Measurements from ENCODE around the gene E2F4.

Gene E2F4

DNA sequence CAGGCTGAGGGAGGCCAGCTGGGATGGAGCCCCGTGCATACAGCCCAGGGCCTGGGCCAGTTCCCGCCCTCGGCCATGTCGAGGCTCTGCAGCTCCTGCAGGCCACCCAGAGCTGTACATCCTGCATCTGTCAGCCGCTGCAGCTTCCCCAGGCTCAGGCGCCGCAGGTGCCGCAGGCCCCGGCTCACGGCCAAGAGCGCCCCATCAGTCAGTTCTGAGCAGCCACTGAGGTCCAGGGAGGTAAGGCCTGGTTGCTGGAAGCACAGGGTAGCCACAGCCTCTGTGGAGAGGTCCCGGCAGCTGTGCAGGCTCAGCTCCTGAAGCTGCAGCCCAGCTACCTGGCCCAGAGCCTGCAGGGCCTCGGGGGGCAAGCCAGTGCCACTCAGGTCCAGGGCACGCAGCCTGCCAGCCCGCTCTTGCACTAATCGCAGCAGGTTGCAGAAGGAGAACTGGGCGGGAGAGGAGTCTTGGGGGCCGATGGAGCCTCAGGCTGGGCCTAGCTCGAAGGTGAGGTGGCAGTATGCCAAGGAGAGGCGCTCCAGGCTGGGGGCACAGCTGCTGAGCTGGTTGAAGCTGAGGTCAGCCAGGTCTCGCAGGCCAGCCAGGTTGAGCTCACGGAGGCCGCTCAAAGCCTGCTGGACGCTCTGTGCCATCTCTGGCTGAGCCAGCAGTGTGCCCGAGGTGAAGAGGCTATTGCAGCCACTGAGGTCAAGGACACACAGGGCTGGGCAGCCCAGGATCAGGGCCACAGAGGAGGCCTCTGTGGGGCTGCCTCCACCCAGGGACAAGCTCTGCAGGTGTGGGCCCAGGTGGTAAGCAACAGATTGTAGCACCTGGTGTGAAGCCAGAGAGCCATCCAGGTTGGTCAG, 18.3 kb downstream of the E2F4 start:
- no peak overlapping the region for H3K27ac ChIP-seq
- TF ChIP-seq, protein P1, sequence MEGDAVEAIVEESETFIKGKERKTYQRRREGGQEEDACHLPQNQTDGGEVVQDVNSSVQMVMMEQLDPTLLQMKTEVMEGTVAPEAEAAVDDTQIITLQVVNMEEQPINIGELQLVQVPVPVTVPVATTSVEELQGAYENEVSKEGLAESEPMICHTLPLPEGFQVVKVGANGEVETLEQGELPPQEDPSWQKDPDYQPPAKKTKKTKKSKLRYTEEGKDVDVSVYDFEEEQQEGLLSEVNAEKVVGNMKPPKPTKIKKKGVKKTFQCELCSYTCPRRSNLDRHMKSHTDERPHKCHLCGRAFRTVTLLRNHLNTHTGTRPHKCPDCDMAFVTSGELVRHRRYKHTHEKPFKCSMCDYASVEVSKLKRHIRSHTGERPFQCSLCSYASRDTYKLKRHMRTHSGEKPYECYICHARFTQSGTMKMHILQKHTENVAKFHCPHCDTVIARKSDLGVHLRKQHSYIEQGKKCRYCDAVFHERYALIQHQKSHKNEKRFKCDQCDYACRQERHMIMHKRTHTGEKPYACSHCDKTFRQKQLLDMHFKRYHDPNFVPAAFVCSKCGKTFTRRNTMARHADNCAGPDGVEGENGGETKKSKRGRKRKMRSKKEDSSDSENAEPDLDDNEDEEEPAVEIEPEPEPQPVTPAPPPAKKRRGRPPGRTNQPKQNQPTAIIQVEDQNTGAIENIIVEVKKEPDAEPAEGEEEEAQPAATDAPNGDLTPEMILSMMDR (conservative IDR thresholded peaks at IDR 0.05): no peak
- TF ChIP-seq ZFX (IDR thresholded peaks at IDR 0.05): no peak

DNA sequence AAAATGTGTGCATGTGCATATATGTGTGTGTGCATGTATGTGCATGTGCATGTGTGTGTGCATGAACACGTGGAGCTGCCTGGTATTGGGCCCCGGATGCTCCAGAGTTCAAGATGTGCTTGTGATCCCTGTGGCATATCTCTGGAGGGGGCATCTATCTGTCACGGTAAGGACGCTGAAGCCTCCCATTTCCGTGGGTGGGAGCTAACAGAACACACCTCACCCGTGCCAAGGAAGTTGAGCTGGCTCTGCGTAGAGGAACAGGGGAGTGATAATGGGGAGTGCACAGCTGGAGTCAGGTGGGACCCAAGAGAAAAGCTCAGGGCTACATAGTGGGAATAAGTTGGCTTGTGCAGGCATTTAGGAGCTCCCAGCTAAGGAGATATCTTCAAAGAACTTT, 19.7 kb downstream of the E2F4 start:
- TF ChIP-seq, protein P1 (conservative IDR thresholded peaks at IDR 0.05): no peak
- no peak for TF ChIP-seq ZFX (IDR thresholded peaks at IDR 0.05)
- no peak overlapping the region for H3K27ac ChIP-seq

DNA sequence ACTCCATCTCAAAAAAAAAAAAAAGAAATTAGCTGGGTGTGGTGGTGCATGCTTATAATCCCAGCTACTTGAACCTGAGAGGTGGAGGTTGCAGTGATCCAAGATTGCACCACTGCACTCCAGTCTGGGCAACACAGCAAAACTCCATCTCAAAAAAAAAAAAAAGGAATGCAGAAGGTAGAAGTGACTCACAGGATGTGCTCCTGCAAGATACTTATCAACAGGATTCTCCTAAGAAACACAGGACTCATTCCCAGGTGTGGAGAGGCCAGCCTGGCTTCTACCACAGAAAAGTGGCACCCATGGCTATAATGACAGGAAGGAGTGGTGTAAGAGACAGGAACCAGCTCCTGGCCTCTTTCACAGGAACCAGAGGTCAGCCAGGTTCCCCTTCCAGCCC, 20.8 kb downstream of the E2F4 start:
- TF ChIP-seq, protein P1 (conservative IDR thresholded peaks at IDR 0.05): no peak
- TF ChIP-seq ZFX (IDR thresholded peaks at IDR 0.05): no peak
- H3K27ac ChIP-seq: no peak overlapping the region

DNA sequence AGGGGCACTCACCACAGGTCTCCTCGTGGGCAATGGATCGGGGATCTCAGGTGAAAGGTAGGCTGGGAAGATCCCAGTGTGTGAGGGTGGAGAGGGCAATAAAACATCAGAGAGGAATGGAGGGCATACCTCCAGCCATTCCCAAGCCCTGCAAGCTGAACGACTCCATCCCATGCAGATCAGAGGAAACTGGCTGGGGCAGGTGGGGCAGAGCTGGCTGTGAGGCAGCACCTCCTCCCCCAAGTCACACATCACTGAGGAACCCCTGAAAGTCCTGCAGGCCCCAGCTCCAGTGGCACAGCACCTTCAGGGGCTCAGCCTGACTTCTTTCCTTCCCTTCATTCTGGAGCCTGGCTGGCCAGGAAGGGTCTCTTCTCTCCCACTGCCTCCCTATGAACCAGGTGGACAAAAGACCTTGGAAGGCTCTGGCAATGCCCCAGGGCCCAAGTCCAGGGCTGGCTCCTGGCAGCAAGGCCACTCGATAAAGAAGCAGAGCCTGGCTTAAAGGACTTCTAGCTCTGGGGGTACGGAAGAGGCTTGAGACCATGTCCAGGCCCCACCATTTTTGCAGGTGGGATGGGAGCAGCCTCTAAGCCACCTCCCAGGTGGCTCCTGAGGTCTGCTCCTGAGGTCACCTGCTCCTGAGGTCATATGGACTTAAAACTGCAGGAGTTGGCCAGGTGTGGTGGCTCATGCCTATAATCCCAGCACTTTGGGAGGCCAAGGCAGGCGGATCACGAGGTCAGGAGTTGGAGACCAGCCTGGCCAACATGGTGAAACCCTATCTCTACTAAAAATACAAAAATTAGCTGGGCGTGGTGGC, 21.5 kb downstream of the E2F4 start:
- H3K27ac ChIP-seq: 0 out of 2 replicates have a peak overlapping the region, but pooled peaks have one; percentile 1
- TF ChIP-seq, protein P1 (conservative IDR thresholded peaks at IDR 0.05): no peak
- TF ChIP-seq ZFX (IDR thresholded peaks at IDR 0.05): no peak

DNA sequence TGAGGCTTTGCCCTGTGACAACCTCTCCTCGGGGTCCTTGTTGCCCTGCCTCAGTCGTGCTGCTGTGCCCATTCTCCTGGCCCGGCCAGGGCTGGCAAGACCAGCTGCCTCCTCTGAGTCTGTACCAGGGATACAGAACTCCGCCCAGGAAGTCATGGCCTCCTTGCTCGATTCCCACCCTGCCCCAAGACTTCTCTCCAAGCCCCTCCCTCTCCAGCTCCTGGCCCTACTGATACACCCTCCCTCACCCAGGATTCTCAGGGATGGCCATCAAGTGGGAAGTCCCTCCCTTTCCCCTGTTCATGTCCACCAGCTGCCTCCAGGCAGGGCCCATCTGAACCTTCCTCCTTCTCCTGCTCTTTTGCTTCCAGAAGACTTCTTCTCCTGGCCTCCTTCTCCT, 23.8 kb downstream of the E2F4 start:
- TF ChIP-seq, protein P1 (conservative IDR thresholded peaks at IDR 0.05): no peak
- TF ChIP-seq ZFX (IDR thresholded peaks at IDR 0.05): no peak
- H3K27ac ChIP-seq: no peak overlapping the region

DNA sequence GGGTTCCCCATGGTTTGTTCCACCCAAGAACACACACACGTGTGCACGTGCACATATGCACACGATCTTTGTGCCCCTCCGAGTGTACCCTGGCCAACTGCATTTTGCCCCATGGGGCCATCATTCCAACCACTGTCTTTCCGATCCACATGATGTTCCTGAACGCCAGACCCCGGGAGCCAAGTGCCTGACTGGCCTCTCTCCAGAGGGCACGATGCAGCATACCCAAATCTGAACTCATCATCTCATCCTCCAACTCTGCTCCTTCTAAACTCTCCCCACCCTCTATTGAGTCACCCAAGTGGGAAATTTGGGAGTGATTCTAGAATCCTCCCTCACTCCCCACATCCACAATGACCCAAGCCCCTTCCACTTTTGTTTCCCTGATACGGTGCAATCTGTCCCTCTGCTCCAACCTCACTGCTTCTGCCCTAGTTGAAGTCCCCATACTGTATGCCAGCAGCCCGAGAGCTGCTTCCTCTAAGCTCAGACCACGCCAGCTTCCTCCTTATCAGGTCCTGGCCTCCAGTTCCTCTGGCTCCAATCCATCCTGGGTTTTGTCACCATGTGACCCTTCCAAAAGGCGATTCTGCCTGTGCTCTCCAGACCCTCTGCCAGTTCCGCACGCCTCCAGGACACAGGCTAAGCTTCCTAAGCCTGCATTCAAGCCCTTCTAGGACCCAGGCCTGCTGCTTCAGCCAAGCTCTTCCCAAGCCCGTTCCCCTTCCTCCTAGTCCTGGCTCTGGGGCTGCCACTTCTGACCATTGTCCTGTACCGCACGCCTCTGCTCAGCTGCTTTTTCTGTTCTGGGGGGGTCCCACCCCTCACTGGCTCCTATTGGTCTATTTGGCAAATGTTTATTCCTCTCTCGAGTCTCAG, 24.9 kb downstream of the E2F4 start:
- TF ChIP-seq ZFX (IDR thresholded peaks at IDR 0.05): no peak
- TF ChIP-seq, protein P1 (conservative IDR thresholded peaks at IDR 0.05): no peak
- no peak overlapping the region for H3K27ac ChIP-seq
